H1 (cell line): ENCODE data around the gene FBP1. TPM values are rescaled to one million over a fixed set of nuclear protein-coding genes. Genes with fewer than 3 reads are reported as not detected.

Experiments
- BACH1 ChIP-seq: IDR thresholded peaks from 2 replicates; pipeline ENCODE4 v1.6.1; 2012; ENCODE audit warnings: low read length, improper control_type of control experiment
- BCL11A ChIP-seq, 2 experiments: IDR thresholded peaks; one replicate each; pipeline ENCODE4 v1.6.1; 2011; ENCODE audit warnings: low read depth in 2 of 2, low read length in 2 of 2, mild to moderate bottlenecking in 2 of 2
- CHD7 ChIP-seq: fragments of 300-600 bp; sonication (generic); IDR thresholded peaks from 2 replicates; pipeline ENCODE4 v1.7.1; 2012; ENCODE audit warnings: low read length, moderate library complexity, mild to moderate bottlenecking, inconsistent platforms; ENCODE audit not compliant: insufficient replicate concordance
- EP300 ChIP-seq, 2 experiments: IDR thresholded peaks; 1 replicate in 1 of 2; 2 replicates in 1 of 2; pipeline ENCODE4 v1.6.1; 2011 to 2012; ENCODE audit warnings: low read depth in 2 of 2, low read length in 2 of 2, mild to moderate bottlenecking in 2 of 2, borderline replicate concordance in 1 of 2, inconsistent platforms in 1 of 2, moderate library complexity in 1 of 2
- KDM5A ChIP-seq: fragments of 200-600 bp; IDR thresholded peaks from 2 replicates; pipeline ENCODE4 v1.7.1; 2012; ENCODE audit warnings: mild to moderate bottlenecking, low read length, inconsistent platforms, mixed read lengths
- RAD21 ChIP-seq, 2 experiments: IDR thresholded peaks in 1 of 2; conservative IDR thresholded peaks in 1 of 2; 2 replicates each; pipeline ENCODE4 v1.6.1; 2011; ENCODE audit warnings: low read depth in 2 of 2, low read length in 2 of 2, improper control_type of control experiment in 1 of 2, inconsistent platforms in 1 of 2, mild to moderate bottlenecking in 1 of 2, moderate library complexity in 1 of 2
- SIX5 ChIP-seq: IDR thresholded peaks from 2 replicates; pipeline ENCODE4 v1.6.1; 2011; ENCODE audit warnings: mild to moderate bottlenecking, low read depth, low read length
- SRF ChIP-seq: IDR thresholded peaks from 2 replicates; pipeline ENCODE4 v1.6.1; 2011; ENCODE audit warnings: mild to moderate bottlenecking, low read depth, low read length, moderate library complexity
- ZNF274 ChIP-seq: IDR thresholded peaks from 2 replicates; pipeline ENCODE4 v1.7.0; 2012; ENCODE audit warnings: low read length, borderline replicate concordance; ENCODE audit errors: extremely low read depth
- polyA plus RNA-seq, 7 experiments: library from polyadenylated mRNA; depleted of rRNA in 3 of 7; stranded (reverse) in 5 of 7; unstranded in 2 of 7; fragments of >200 nt in 5 of 7; fragments of 200-250 nt in 2 of 7; gene quantifications; 1 replicate in 5 of 7; 2 replicates in 1 of 7; 4 replicates in 1 of 7; pipeline versions ENCODE4 v1.2.1 to v1.2.3, GENCODE V29; 2011 to 2013; ENCODE audit warnings: missing spikeins in 2 of 7, mixed read lengths in 2 of 7
- total RNA-seq: library from RNA; stranded (reverse); fragmentation: NEBNext Ultra II Directional; extraction: Animal tissue kit (Norgen Biotek cat#: 25700); gene quantifications from 2 replicates; pipeline ENCODE4 v1.2.1, GENCODE V29; 2021

The FBP1 gene
- total and polyA plus RNA-seq, 2 of the 8 experiments (the other 6 are each of a cell fraction or from before 2014, with no cell fraction given), result 1.0 to 4.1 TPM

GRCh38 chr9:94554439-94555331 is 84.6 kb downstream of the FBP1 start, which contains the start of gene PCAT7 (continued):
- no peak for TF ChIP-seq CHD7
- no peak for TF ChIP-seq BCL11A (IDR thresholded peaks at IDR 0.05; ENCODE audit: low read depth in 2 of 2, low read length in 2 of 2)
- peak; percentile 25 for TF ChIP-seq KDM5A
- TF ChIP-seq RAD21 (IDR thresholded peaks at IDR 0.05 in 1 of 2, conservative IDR thresholded peaks at IDR 0.05 in 1 of 2; ENCODE audit: low read depth in 2 of 2, low read length in 2 of 2), result peak; percentile 84 to 85
- no peak for TF ChIP-seq EP300 (IDR thresholded peaks at IDR 0.05; ENCODE audit: borderline replicate concordance in 1 of 2, low read depth in 2 of 2, low read length in 2 of 2)
- no peak for TF ChIP-seq ZNF274
- no peak for TF ChIP-seq BACH1
- no peak for TF ChIP-seq SRF
- TF ChIP-seq SIX5, result no peak
